Measurements from ENCODE around the gene CYP4F8.

- no peak for TF ChIP-seq CTCF (IDR thresholded peaks at IDR 0.05; ENCODE audit: insufficient read depth, low read length)
- TF ChIP-seq REST (IDR thresholded peaks at IDR 0.05; ENCODE audit: insufficient replicate concordance, low read depth) = no peak
- TF ChIP-seq POLR2AphosphoS5 (IDR thresholded peaks at IDR 0.05; ENCODE audit: low read depth) = no peak
Observed at GRCh38 chr19:15583346-15583745, 31.7 kb upstream of the CYP4F8 start.

Measured in HL-60 (cell line).